PC-3 (cell line): Measurements from ENCODE around the gene CFLAR. TPM values are rescaled to one million over a fixed set of nuclear protein-coding genes. Genes with fewer than 3 reads are reported as not detected.
"Not testable (repeated sequence)": the region's sequence is repeated elsewhere in the genome, so short reads cannot be mapped to it uniquely, and the experiment has no call there.

ENCODE experiments used
- ATAC-seq: fragments of 200-7000 bp; cut with Tn5 transposase; 2 replicates; pipeline ENCODE4 v1.9.1; 2020; ENCODE audit warnings: mild to moderate bottlenecking, moderate library complexity
- BruUV-seq: library from RNA; stranded (reverse); fragments of 400-500 nt; replicated peaks from 2 replicates; lab custom pipeline; 2021; lab: Mats Ljungman, UMichigan
- CTCF ChIA-PET: fragments of 300-600 bp; sonication (Branson Sonifier 250); formaldehyde crosslinking; loops from one replicate; lab custom pipeline; 2022; ENCODE audit warnings: antibody characterized with exemption; lab: Charles Lee
- POLR2A ChIA-PET: fragments of 300-600 bp; sonication (Branson Sonifier 250); formaldehyde crosslinking; loops from one replicate; lab custom pipeline; 2022; ENCODE audit warnings: antibody characterized with exemption; ENCODE audit not compliant: unreplicated experiment; lab: Charles Lee
- DNase-seq: peaks from one replicate; pipeline ENCODE4 v3.0.0-alpha.2; 2015
- H2AFZ ChIP-seq: fragments of 300-600 bp; sonication (generic); 2 replicates; pipeline ENCODE4 v1.6.0; 2016; ENCODE audit warnings: antibody characterized with exemption, low read length
- H3F3A ChIP-seq: fragments of 300-600 bp; sonication (generic); one replicate; pipeline ENCODE4 v1.6.0; 2017; ENCODE audit warnings: antibody characterized with exemption, low read length, control low read depth, mild to moderate bottlenecking; ENCODE audit not compliant: unreplicated experiment
- H3K27ac ChIP-seq: fragments of 300-600 bp; sonication (generic); 2 replicates; pipeline ENCODE4 v1.5.1; 2016; ENCODE audit warnings: mild to moderate bottlenecking, low read length
- H3K27me3 ChIP-seq: fragments of 300-600 bp; sonication (generic); 2 replicates; pipeline ENCODE4 v1.6.1; 2016; ENCODE audit warnings: low read length, mixed read lengths
- H3K36me3 ChIP-seq: fragments of 300-600 bp; sonication (generic); 2 replicates; pipeline ENCODE4 v1.6.1; 2016; ENCODE audit warnings: low read depth, mixed run types, low read length, mixed read lengths
- H3K4me1 ChIP-seq: fragments of 300-600 bp; sonication (generic); 2 replicates; pipeline ENCODE4 v1.5.1; 2016; ENCODE audit warnings: low read length; ENCODE audit not compliant: insufficient read depth
- H3K4me2 ChIP-seq: fragments of 300-600 bp; sonication (generic); 2 replicates; pipeline ENCODE4 v1.6.0; 2016; ENCODE audit warnings: low read length
- H3K4me3 ChIP-seq: fragments of 300-600 bp; sonication (generic); 2 replicates; pipeline ENCODE4 v1.5.1; 2016; ENCODE audit warnings: mild to moderate bottlenecking, low read length, mixed read lengths
- H3K79me2 ChIP-seq: fragments of 300-600 bp; sonication (generic); 2 replicates; pipeline ENCODE4 v1.6.1; 2017; ENCODE audit warnings: low read length, mixed read lengths
- H3K9ac ChIP-seq: fragments of 300-600 bp; sonication (generic); 2 replicates; pipeline ENCODE4 v1.6.0; 2016; ENCODE audit warnings: mild to moderate bottlenecking, low read length
- H3K9me2 ChIP-seq: fragments of 300-600 bp; sonication (generic); replicated peaks from 2 replicates; pipeline ENCODE4 v1.6.1; 2016; ENCODE audit warnings: mixed run types, low read length, mixed read lengths
- H3K9me3 ChIP-seq: fragments of 300-600 bp; sonication (generic); 2 replicates; pipeline ENCODE4 v1.6.1; 2016; ENCODE audit warnings: low read length, mixed read lengths
- H4K20me1 ChIP-seq: fragments of 300-600 bp; sonication (generic); 2 replicates; pipeline ENCODE4 v1.6.1; 2016; ENCODE audit warnings: low read length, mixed read lengths
- EZH2 ChIP-seq: fragments of 300-600 bp; sonication (generic); IDR thresholded peaks from one replicate; pipeline ENCODE4 v1.6.1; 2017; ENCODE audit warnings: antibody characterized with exemption, mild to moderate bottlenecking, low read length; ENCODE audit not compliant: unreplicated experiment
- EZH2phosphoT487 ChIP-seq: fragments of 300-600 bp; sonication (generic); IDR thresholded peaks from 2 replicates; pipeline ENCODE4 v1.6.1; 2018; ENCODE audit warnings: mild to moderate bottlenecking, antibody characterized with exemption, low read length, borderline replicate concordance
- intact Hi-C: fragments of 100-400 bp; cut with micrococcal nuclease; formaldehyde crosslinking; loops from 2 replicates; pipeline ENCODE4 v1.9.0; 2023
- total RNA-seq: library from RNA; depleted of rRNA; stranded (reverse); fragments of >200 nt; gene quantifications from 2 replicates; pipeline ENCODE4 v1.2.3, GENCODE V29; 2014
- TF ChIP-seq, protein P1 (sequence below): fragments of 300-600 bp; sonication (generic); conservative IDR thresholded peaks from 2 replicates; pipeline ENCODE4 v1.5.1; 2017; ENCODE audit warnings: antibody characterized with exemption, low read depth, mild to moderate bottlenecking, low read length

Gene CFLAR
- total RNA-seq, 1 experiment from 2014 or later, result 33.5 TPM

DNA sequence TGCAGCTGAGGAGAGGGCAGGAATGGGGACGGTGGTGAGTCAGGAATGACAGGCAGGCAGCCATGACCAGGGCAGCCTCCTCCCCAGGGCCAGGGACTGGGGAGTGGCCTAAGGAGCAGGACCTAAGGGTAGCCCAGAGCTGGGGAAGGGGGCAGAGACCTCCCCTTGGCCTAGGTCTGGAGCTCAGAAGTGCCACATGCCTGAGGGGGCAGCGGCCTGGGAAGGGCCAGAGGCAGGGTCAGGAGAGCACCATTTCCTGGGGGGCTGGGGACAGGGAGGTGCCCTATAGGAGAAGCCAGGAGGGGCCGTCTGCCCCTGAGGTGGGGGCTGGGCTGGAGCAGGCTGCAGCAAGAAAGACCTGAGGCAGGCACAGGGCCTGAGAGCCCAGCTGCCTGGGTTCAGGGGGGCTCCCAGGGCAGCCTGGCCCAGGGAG lies 20.9 kb downstream of the CFLAR start:
- H3K9me2 ChIP-seq, result no peaks in the 10 kb centered on the region
- H4K20me1 ChIP-seq, result no peaks in the 10 kb centered on the region
- no TSS peak for BruUV-seq
- CTCF ChIA-PET, result no interaction called here
- H3K4me3 ChIP-seq, result no peak overlapping the region
- H3K4me2 ChIP-seq, result no peak overlapping the region
- no peaks in the 10 kb centered on the region for H3K27me3 ChIP-seq
- H3K9me3 ChIP-seq, result no peaks in the 10 kb centered on the region
- POLR2A ChIA-PET, result no interaction called here
- peaks cover 13% of the 10 kb centered on the region for H3K79me2 ChIP-seq
- H3K36me3 ChIP-seq, result peaks cover 27% of the 10 kb centered on the region
- H3K27ac ChIP-seq, result no peak overlapping the region
- ATAC-seq, result no peak
- no peak for DNase-seq
- no peak for TF ChIP-seq EZH2phosphoT487
- TF ChIP-seq, protein P1, sequence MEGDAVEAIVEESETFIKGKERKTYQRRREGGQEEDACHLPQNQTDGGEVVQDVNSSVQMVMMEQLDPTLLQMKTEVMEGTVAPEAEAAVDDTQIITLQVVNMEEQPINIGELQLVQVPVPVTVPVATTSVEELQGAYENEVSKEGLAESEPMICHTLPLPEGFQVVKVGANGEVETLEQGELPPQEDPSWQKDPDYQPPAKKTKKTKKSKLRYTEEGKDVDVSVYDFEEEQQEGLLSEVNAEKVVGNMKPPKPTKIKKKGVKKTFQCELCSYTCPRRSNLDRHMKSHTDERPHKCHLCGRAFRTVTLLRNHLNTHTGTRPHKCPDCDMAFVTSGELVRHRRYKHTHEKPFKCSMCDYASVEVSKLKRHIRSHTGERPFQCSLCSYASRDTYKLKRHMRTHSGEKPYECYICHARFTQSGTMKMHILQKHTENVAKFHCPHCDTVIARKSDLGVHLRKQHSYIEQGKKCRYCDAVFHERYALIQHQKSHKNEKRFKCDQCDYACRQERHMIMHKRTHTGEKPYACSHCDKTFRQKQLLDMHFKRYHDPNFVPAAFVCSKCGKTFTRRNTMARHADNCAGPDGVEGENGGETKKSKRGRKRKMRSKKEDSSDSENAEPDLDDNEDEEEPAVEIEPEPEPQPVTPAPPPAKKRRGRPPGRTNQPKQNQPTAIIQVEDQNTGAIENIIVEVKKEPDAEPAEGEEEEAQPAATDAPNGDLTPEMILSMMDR, result no peak
- no peak for TF ChIP-seq EZH2
- intact Hi-C loops, result no loop called here
- no peak overlapping the region for H3K9ac ChIP-seq
- no peaks in the 10 kb centered on the region for H3K4me1 ChIP-seq
- peaks cover 5% of the 10 kb centered on the region for H3F3A ChIP-seq
- no peak overlapping the region for H2AFZ ChIP-seq

- H4K20me1 ChIP-seq, result no peaks in the 10 kb centered on the region
- no peak overlapping the region for H3K27ac ChIP-seq
- ATAC-seq, result no peak
- CTCF ChIA-PET, result no interaction called here
- H3K9me3 ChIP-seq, result no peaks in the 10 kb centered on the region
- peaks cover 7% of the 10 kb centered on the region for H3K79me2 ChIP-seq
- H3K9me2 ChIP-seq, result no peaks in the 10 kb centered on the region
- BruUV-seq, result no TSS peak
- TF ChIP-seq, protein P1, result no peak
- TF ChIP-seq EZH2phosphoT487 (no peak), EZH2 (no peak)
- no peak overlapping the region for H3K4me3 ChIP-seq
- no peak for DNase-seq
- intact Hi-C loops, result no loop called here
- H3K36me3 ChIP-seq, result peaks cover 26% of the 10 kb centered on the region
- H3K27me3 ChIP-seq, result no peaks in the 10 kb centered on the region
- H3K4me2 ChIP-seq, result no peak overlapping the region
- H3K9ac ChIP-seq, result no peak overlapping the region
- H3K4me1 ChIP-seq, result no peaks in the 10 kb centered on the region
- H3F3A ChIP-seq, result peaks cover 5% of the 10 kb centered on the region
- no peak overlapping the region for H2AFZ ChIP-seq
- POLR2A ChIA-PET, result no interaction called here
Measured at GRCh38 chr2:201137505-201138400, 21.8 kb downstream of the CFLAR start.

DNA sequence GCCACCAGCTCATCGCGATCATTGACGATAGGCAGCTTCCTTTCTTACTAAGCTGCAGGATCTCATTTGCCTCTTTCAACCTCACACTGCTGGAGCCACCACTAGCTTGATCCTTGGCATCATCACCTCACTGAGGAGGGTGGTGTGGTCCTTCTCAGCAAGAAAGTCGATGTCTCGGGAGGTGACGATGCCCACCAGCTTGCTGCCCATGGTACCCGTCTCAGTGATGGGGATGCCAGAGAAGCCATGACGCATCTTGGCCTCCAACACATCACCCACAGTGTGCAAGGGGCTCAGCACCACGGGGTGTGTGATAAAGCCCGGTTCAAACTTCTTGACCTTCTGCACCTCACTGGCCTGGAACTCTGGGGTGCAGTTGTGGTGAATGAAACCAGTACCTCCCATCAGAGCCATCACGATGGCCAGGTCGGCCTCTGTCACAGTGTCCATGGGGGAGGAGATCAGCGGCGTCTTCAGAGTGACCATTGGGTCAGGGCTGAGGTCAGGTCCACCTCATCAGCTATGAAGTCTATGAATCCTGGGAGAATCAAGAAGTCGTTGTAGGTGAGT lies 22.5 kb downstream of the CFLAR start:
- no peaks in the 10 kb centered on the region for H3K79me2 ChIP-seq
- H3K4me2 ChIP-seq, result no peak overlapping the region
- DNase-seq (no peak), ATAC-seq (no peak)
- no peaks in the 10 kb centered on the region for H3K9me2 ChIP-seq
- H3F3A ChIP-seq, result peaks cover 5% of the 10 kb centered on the region
- H3K9me3 ChIP-seq, result no peaks in the 10 kb centered on the region
- no peak overlapping the region for H2AFZ ChIP-seq
- H3K27me3 ChIP-seq, result no peaks in the 10 kb centered on the region
- no peak overlapping the region for H3K9ac ChIP-seq
- peaks cover 20% of the 10 kb centered on the region for H3K36me3 ChIP-seq
- POLR2A ChIA-PET, result no interaction called here
- CTCF ChIA-PET, result no interaction called here
- intact Hi-C loops, result no loop called here
- H4K20me1 ChIP-seq, result no peaks in the 10 kb centered on the region
- TF ChIP-seq, protein P1, result no peak
- no peak overlapping the region for H3K4me3 ChIP-seq
- no peak overlapping the region for H3K27ac ChIP-seq
- no TSS peak for BruUV-seq
- H3K4me1 ChIP-seq, result no peaks in the 10 kb centered on the region

DNA sequence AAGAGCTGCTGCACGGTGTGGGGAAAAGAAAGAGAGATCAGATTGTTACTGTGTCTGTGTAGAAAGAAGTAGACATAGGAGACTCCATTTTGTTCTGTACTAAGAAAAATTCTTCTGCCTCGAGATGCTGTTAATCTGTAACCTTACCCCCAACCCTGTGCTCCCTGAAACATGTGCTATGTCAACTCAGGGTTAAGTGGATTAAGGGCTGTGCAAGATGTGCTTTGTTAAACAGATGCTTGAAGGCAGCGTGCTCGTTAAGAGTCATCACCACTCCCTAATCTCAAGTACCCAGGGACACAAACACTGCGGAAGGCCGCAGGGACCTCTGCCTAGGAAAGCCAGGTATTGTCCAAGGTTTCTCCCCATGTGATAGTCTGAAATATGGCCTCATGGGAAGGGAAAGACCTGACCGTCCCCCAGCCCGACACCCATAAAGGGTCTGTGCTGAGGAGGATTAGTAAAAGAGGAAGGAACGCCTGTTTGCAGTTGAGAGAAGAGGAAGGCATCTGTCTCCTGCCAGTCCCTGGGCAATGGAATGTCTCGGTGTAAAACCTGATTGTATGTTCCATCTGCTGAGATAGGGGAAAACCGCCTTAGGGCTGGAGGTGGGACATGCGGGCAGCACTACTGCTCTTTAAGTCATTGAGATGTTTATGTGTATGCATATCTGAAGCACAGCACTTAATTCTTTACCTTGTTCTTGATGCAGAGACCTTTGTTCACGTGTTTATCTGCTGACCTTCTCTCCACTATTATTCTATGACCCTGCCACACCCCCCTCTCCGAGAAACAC lies 23.2 kb downstream of the CFLAR start:
- H3K9ac ChIP-seq, POLR2A ChIA-PET, intact Hi-C loops, H3K9me2 ChIP-seq, BruUV-seq, H3K4me3 ChIP-seq, ATAC-seq, CTCF ChIA-PET, DNase-seq, H3K4me2 ChIP-seq, H3K4me1 ChIP-seq, H3K79me2 ChIP-seq, H2AFZ ChIP-seq, H3F3A ChIP-seq, H3K9me3 ChIP-seq, H3K27me3 ChIP-seq, H3K27ac ChIP-seq, H4K20me1 ChIP-seq: not testable (repeated sequence)
- peaks cover 20% of the 10 kb centered on the region for H3K36me3 ChIP-seq
